ENCODE results near the gene KCNG3.

The KCNG3 gene

GRCh38 chr2:42480402-42480801, 13.4 kb downstream of the KCNG3 start:
- no peak for TF ChIP-seq CTCF (IDR thresholded peaks at IDR 0.05; ENCODE audit: extremely low read depth, missing control alignments)
- DNase-seq (ENCODE audit: low spot score) = no peak

GRCh38 chr2:42474765-42475454, 18.9 kb downstream of the KCNG3 start:
- no peak for DNase-seq (ENCODE audit: low spot score)
- TF ChIP-seq CTCF (IDR thresholded peaks at IDR 0.05; ENCODE audit: extremely low read depth, missing control alignments) = no peak

- no peak for TF ChIP-seq CTCF (IDR thresholded peaks at IDR 0.05; ENCODE audit: extremely low read depth, missing control alignments)
- DNase-seq (ENCODE audit: low spot score) = no peak
These were observed 23.1 kb downstream of the KCNG3 start for GRCh38 chr2:42470706-42471105.

DNA sequence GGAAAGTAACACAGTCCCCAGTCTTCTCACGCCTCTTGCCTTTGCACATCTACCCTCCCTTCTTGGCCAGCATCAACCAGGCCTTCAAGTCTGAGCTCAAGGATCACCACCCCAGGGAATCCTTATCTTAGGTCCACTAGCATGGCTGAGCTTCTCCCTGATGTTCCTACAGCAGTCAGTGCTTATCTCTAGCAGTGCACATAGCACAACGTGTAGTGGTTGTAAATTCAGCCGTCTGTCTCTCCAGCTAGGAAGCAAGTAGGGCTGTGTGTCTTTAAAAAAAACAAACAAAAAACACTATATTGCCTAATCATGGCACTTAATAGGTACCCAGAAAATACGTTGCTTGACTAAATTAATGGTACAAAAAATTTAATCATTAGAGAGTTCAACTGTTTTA, 29.2 kb downstream of the KCNG3 start:
- TF ChIP-seq CTCF (IDR thresholded peaks at IDR 0.05; ENCODE audit: extremely low read depth, missing control alignments) = no peak
- DNase-seq (ENCODE audit: low spot score) = no peak

DNA sequence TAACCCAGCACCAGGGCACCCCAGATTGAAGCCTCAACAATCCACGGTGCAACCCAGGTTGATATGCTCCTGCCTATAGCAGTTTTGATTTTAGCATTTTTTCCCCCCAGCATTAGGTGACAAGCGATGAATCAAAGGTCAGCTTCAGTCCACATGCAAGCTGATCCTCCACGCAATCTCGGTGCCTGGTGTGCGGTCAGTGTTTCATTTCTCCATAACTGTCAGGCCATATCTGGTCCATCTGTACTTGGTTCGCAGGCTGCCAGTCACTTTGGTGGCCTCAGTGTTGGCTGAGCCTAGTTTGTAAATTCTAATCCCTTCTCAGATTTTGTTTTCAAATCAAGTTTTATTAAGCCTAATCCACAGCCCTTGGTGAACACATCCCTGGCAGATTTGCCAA, 30.2 kb downstream of the KCNG3 start:
- no peak for TF ChIP-seq CTCF (IDR thresholded peaks at IDR 0.05; ENCODE audit: extremely low read depth, missing control alignments)
- DNase-seq (ENCODE audit: low spot score) = no peak

DNA sequence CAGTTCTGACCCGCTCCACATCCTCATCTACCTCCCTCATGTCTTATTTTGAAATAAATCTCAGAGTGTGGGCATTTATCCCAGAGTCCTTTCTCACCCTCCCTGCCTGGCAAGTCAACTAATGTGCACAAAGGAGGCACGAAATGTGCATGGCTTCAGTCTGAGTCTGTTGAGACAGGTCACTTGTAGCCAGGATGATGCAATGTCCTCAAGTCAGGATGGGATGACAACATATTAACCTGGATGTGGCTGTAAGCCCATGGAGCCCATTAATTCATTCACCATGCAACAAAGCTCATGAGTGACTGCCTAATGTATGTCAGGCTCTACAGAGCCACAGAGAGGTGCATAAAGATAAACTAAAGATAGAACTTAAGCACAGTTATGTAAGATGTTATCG, 34.5 kb downstream of the KCNG3 start:
- TF ChIP-seq CTCF (IDR thresholded peaks at IDR 0.05; ENCODE audit: extremely low read depth, missing control alignments) = no peak
- no peak for DNase-seq (ENCODE audit: low spot score)

- DNase-seq (ENCODE audit: low spot score) = no peak
- no peak for TF ChIP-seq CTCF (IDR thresholded peaks at IDR 0.05; ENCODE audit: extremely low read depth, missing control alignments)
These were observed 35.4 kb downstream of the KCNG3 start for GRCh38 chr2:42458396-42458795.

Measured in GM20000 (cell line).